HEK293T (cell line): Measurements from ENCODE around the gene SH3RF3.

Source experiments
- CTCF ChIA-PET: fragments of 350-600 bp; formaldehyde crosslinking; extraction: SDS; loops from one replicate; lab custom pipeline; 2021; ENCODE audit warnings: antibody characterized with exemption, inconsistent platforms; lab: Yijun Ruan, JAX
- POLR2A ChIA-PET: fragments of 350-600 bp; formaldehyde crosslinking; extraction: SDS; loops from one replicate; lab custom pipeline; 2020; ENCODE audit warnings: antibody characterized with exemption, inconsistent platforms; lab: Yijun Ruan, JAX
- DNase-seq: peaks from one replicate; pipeline ENCODE4 v3.0.0; 2012; ENCODE audit warnings: mixed read lengths; ENCODE audit errors: extremely low spot score
- ARNT ChIP-seq: fragments of 450-650 bp; IDR thresholded peaks from 2 replicates; pipeline ENCODE4 v1.6.1; 2017; ENCODE audit warnings: mild to moderate bottlenecking
- BHLHE40 ChIP-seq: fragments of 450-650 bp; IDR thresholded peaks from 2 replicates; pipeline ENCODE4 v1.6.1; 2016; ENCODE audit warnings: mild to moderate bottlenecking, moderate library complexity, borderline replicate concordance
- CTBP1 ChIP-seq: fragments of 450-650 bp; IDR thresholded peaks from 2 replicates; pipeline ENCODE4 v1.6.1; 2016; ENCODE audit warnings: borderline replicate concordance
- ELF4 ChIP-seq: fragments of 450-650 bp; IDR thresholded peaks from 2 replicates; pipeline ENCODE4 v1.6.1; 2017; ENCODE audit warnings: antibody characterized with exemption
- FOXA1 ChIP-seq: fragments of 450-650 bp; IDR thresholded peaks from 2 replicates; pipeline ENCODE4 v1.6.1; 2016; ENCODE audit warnings: mild to moderate bottlenecking
- FOXK2 ChIP-seq: fragments of 450-650 bp; IDR thresholded peaks from 2 replicates; pipeline ENCODE4 v1.6.1; 2016; ENCODE audit warnings: mild to moderate bottlenecking
- FOXM1 ChIP-seq: fragments of 450-650 bp; IDR thresholded peaks from 2 replicates; pipeline ENCODE4 v1.6.1; 2017; ENCODE audit warnings: mild to moderate bottlenecking, borderline replicate concordance
- HDGF ChIP-seq: fragments of 450-650 bp; IDR thresholded peaks from 2 replicates; pipeline ENCODE4 v1.6.1; 2017; ENCODE audit warnings: antibody characterized with exemption, borderline replicate concordance
- L3MBTL2 ChIP-seq: fragments of 450-650 bp; conservative IDR thresholded peaks from 2 replicates; pipeline ENCODE4 v1.6.1; 2016; ENCODE audit warnings: mild to moderate bottlenecking
- LEF1 ChIP-seq: fragments of 450-650 bp; IDR thresholded peaks from 2 replicates; pipeline ENCODE4 v1.6.1; 2017; ENCODE audit warnings: mild to moderate bottlenecking, borderline replicate concordance
- NFRKB ChIP-seq: fragments of 450-650 bp; IDR thresholded peaks from 2 replicates; pipeline ENCODE4 v1.6.1; 2016; ENCODE audit warnings: mild to moderate bottlenecking, moderate library complexity
- SP1 ChIP-seq: fragments of 450-650 bp; IDR thresholded peaks from 2 replicates; pipeline ENCODE4 v1.6.1; 2017
- SUZ12 ChIP-seq: fragments of 450-650 bp; IDR thresholded peaks from 2 replicates; pipeline ENCODE4 v1.6.1; 2016; ENCODE audit warnings: mild to moderate bottlenecking
- TARDBP ChIP-seq: fragments of 450-650 bp; IDR thresholded peaks from 2 replicates; pipeline ENCODE4 v1.6.1; 2016
- ZNF384 ChIP-seq: fragments of 450-650 bp; IDR thresholded peaks from 2 replicates; pipeline ENCODE4 v1.6.1; 2016
- TF ChIP-seq, protein P1 (sequence below): fragments of 450-650 bp; IDR thresholded peaks from 2 replicates; pipeline ENCODE4 v1.6.1; 2016

Gene SH3RF3

DNA sequence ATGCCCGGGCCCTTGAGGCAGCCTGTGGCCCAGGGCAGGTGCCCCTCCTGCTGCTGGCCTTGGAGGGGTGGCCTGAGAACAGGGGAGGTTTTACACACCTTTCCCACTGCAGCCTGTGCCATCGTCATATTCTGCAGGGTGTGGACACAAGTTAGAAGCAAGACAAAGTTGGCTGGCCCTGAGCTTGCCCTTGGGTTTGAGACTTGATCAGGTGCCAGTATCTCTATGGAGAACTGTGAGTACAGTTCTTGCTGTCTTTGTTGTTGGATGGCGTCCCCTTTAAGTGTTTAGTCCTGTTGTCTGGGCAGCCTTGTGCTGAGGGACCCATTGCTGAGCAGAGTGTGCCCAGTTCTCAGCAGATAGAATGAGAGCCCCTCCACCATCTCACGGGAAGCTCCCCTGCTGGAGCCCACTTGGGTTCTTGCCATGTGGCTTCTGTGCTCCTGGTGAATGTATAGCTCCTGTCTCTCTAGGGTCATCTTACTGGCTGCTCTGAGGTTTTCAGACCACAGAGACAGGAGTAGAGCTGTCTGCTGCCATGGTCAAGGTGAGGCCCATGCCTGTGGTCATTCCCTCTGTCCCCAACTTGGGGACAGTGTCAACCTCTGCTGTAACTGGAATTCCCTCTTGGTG is 115.9 kb downstream of the SH3RF3 start:
- POLR2A ChIA-PET = interaction anchor here (1.1 kb wide), 1 partner anchor 19 kb away, joined by 3 read pairs; no protein-coding TSS in a partner anchor
- CTCF ChIA-PET = no interaction called here
- no peak for DNase-seq
- TF ChIP-seq HDGF = no peak
- no peak for TF ChIP-seq FOXK2
- TF ChIP-seq SUZ12 = no peak
- TF ChIP-seq ARNT = no peak
- TF ChIP-seq TARDBP = no peak
- no peak for TF ChIP-seq ELF4

- CTCF ChIA-PET = interaction anchor here (0.6 to 1.3 kb wide), 2 partner anchors 15 to 315 kb away, joined by 3 to 4 read pairs; no protein-coding TSS in a partner anchor
- POLR2A ChIA-PET = no interaction called here
- DNase-seq = no peak
- no peak for TF ChIP-seq ELF4
- TF ChIP-seq LEF1 = no peak
- TF ChIP-seq, protein P1, sequence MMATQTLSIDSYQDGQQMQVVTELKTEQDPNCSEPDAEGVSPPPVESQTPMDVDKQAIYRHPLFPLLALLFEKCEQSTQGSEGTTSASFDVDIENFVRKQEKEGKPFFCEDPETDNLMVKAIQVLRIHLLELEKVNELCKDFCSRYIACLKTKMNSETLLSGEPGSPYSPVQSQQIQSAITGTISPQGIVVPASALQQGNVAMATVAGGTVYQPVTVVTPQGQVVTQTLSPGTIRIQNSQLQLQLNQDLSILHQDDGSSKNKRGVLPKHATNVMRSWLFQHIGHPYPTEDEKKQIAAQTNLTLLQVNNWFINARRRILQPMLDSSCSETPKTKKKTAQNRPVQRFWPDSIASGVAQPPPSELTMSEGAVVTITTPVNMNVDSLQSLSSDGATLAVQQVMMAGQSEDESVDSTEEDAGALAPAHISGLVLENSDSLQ = no peak
- no peak for TF ChIP-seq SUZ12
- TF ChIP-seq ARNT = no peak
- no peak for TF ChIP-seq SP1
- TF ChIP-seq HDGF = no peak
- TF ChIP-seq TARDBP = no peak
- TF ChIP-seq NFRKB = no peak
- TF ChIP-seq FOXM1 = no peak
Observed at GRCh38 chr2:109246176-109246575, 117.2 kb downstream of the SH3RF3 start.

GRCh38 chr2:109246616-109247015 is 117.6 kb downstream of the SH3RF3 start:
- ChIA-PET POLR2A (no interaction called here), CTCF (interaction anchor here (1.3 kb wide), 1 partner anchor 14 kb away, joined by 4 read pairs; no protein-coding TSS in a partner anchor)
- no peak for DNase-seq
- TF ChIP-seq FOXK2 (no peak), CTBP1 (no peak), LEF1 (no peak), FOXM1 (no peak), SUZ12 (no peak), BHLHE40 (no peak), NFRKB (no peak), FOXA1 (no peak), SP1 (no peak), L3MBTL2 (no peak)

DNA sequence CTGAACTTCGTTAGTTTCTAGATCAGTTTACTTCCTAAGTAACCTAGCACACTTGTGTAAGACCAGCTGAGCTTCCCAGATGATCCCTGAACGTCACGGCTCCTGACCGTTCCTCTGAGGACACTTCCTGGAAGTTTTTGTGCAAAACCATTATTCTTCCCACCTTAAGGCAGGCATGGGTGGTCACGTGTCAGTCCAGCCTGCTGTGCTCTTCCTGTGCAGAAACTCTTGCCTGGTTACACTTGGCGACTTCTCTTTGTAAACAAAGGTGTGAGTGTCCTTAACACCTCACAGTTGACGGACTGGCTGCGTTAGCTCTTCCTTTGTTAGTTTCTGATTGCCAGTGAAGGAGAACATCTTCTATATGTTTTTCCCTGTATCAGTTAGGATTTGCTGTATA is 118.3 kb downstream of the SH3RF3 start:
- TF ChIP-seq NFRKB (no peak), LEF1 (no peak), FOXM1 (no peak), TARDBP (no peak), FOXA1 (no peak), SP1 (no peak), L3MBTL2 (no peak), FOXK2 (no peak), ZNF384 (no peak), ELF4 (no peak), CTBP1 (no peak), HDGF (no peak), SUZ12 (no peak)
- TF ChIP-seq, protein P1 = no peak
- no peak for DNase-seq
- ChIA-PET CTCF (no interaction called here), POLR2A (no interaction called here)

DNA sequence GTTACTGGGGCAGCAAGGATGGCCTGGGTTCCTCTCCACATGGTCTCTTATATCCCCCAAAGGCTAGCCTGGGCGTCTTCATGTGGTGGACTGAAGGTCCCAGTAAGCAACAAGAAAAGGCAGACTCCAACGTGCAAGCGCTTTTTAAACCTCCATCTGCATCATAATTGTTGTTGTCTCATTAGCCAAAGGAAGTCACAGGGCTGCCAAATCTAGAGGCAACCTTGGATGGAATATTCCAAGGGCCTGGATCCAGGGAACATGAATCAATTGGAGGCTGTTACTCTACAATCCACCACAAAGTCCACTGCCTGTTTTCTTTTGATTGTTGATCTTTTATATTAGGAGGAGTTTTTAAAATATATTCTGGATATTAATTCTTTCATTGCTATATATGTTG is 118.8 kb downstream of the SH3RF3 start:
- ChIA-PET POLR2A (no interaction called here), CTCF (no interaction called here)
- no peak for TF ChIP-seq NFRKB
- no peak for TF ChIP-seq FOXA1
- no peak for TF ChIP-seq TARDBP
- TF ChIP-seq L3MBTL2 = no peak
- TF ChIP-seq ZNF384 = no peak
- TF ChIP-seq CTBP1 = no peak
- no peak for TF ChIP-seq SUZ12
- no peak for TF ChIP-seq HDGF
- no peak for TF ChIP-seq BHLHE40
- no peak for DNase-seq

DNA sequence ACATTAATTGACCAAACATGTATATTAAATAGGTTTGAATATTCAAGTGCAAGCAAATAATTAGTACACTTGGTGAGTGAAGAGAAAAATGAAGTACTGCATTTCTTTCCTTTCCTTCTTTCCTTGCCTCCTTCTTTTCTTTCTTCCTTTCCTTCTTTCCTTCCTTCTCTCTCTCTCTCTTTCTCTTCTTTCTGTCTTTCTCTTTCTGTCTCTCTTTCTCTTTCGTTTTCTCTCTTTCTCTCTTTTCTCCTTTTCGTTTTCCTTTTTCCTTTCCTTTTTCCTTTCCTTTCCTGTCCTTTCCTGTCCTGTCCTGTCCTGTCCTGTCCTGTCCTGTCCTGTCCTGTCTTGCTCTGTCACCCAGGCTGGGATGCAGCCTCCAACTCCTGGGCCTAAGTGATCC is 119.6 kb downstream of the SH3RF3 start:
- no peak for TF ChIP-seq BHLHE40
- ChIA-PET POLR2A (no interaction called here), CTCF (interaction anchor here (1.0 kb wide), 1 partner anchor 9 kb away, joined by 3 read pairs; no protein-coding TSS in a partner anchor)
- no peak for DNase-seq

DNA sequence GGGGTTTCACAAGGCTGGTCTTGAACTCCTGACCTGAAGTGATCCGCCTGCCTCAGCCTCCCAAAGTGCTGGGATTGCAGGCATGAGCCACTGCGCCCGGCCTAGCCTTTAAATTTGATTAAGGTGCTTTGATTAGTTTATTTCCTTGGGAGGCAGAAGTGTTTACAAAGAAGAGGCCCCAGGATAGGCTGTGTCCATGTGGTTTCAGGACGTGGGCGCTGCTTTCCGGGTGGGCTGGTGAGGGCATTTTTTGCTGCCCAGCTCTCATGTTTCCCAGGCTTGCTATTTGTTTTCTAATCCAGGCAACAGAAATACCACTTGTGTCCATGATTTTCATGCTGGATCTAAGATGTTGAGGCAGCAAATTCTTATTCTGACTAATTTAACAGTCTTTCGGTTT is 124.2 kb downstream of the SH3RF3 start:
- DNase-seq = no peak
- ChIA-PET CTCF (no interaction called here), POLR2A (interaction anchor here (1.2 kb wide), 1 partner anchor 39 kb away, joined by 3 read pairs; no protein-coding TSS in a partner anchor)
- TF ChIP-seq FOXA1 (no peak), SUZ12 (no peak), ZNF384 (no peak), TARDBP (no peak), LEF1 (no peak), ARNT (no peak), FOXK2 (no peak), CTBP1 (no peak), HDGF (no peak), ELF4 (no peak), L3MBTL2 (no peak), FOXM1 (no peak), SP1 (no peak), NFRKB (no peak), BHLHE40 (no peak)
- TF ChIP-seq, protein P1 = no peak
